Mucosa of rectum (tissue), 2 donors: Measurements from ENCODE around the gene TTC7B.

Source experiments
- H3K27ac ChIP-seq, 2 donors: one replicate each; pipeline ENCODE4 v1.7.0; 2013; ENCODE audit warnings: inconsistent platforms in 2 of 2, low read depth in 2 of 2, low read length in 2 of 2
- H3K27me3 ChIP-seq, 2 donors: one replicate each; pipeline ENCODE4 v1.7.0; 2013; ENCODE audit warnings: low read length in 2 of 2; ENCODE audit not compliant: control insufficient read depth in 2 of 2, insufficient read depth in 2 of 2
- H3K36me3 ChIP-seq, 2 donors: one replicate each; pipeline ENCODE4 v1.7.0; 2013; ENCODE audit warnings: low read length in 2 of 2; ENCODE audit not compliant: control insufficient read depth in 2 of 2, insufficient read depth in 2 of 2
- H3K4me1 ChIP-seq, 2 donors: one replicate each; pipeline ENCODE4 v1.7.0; 2013; ENCODE audit warnings: low read length in 2 of 2, mild to moderate bottlenecking in 1 of 2; ENCODE audit not compliant: control insufficient read depth in 2 of 2, insufficient read depth in 2 of 2
- H3K4me3 ChIP-seq, 2 donors: one replicate each; pipeline ENCODE4 v1.7.0; 2013; ENCODE audit warnings: low read length in 2 of 2
- H3K9ac ChIP-seq, 2 donors: one replicate each; pipeline ENCODE4 v1.7.0; 2013; ENCODE audit warnings: low read length in 2 of 2, low read depth in 1 of 2, mild to moderate bottlenecking in 1 of 2
- H3K9me3 ChIP-seq, 2 donors: one replicate each; pipeline ENCODE4 v1.7.0; 2013; ENCODE audit warnings: low read length in 2 of 2; ENCODE audit not compliant: control insufficient read depth in 2 of 2
- donor health status: healthy.
- donor health status: Normal muscosa, but diverticular disease.

TTC7B gene

GRCh38 chr14:90747909-90748308 lies 68.3 kb downstream of the TTC7B start:
- Histone ChIP-seq H3K27ac (no peak overlapping the region), H3K4me1 (no peaks in the 10 kb centered on the region), H3K4me3 (no peak overlapping the region), H3K9ac (no peak overlapping the region), H3K9me3 (no peaks in the 10 kb centered on the region), H3K27me3 (no peaks in the 10 kb centered on the region), H3K36me3 (no peaks in the 10 kb centered on the region)

GRCh38 chr14:90743826-90744225 lies 72.4 kb downstream of the TTC7B start:
- Histone ChIP-seq H3K36me3 (no peaks in the 10 kb centered on the region), H3K27ac (no peak overlapping the region), H3K9me3 (no peaks in the 10 kb centered on the region), H3K4me1 (no peaks in the 10 kb centered on the region), H3K9ac (no peak overlapping the region), H3K27me3 (no peaks in the 10 kb centered on the region), H3K4me3 (no peak overlapping the region)

GRCh38 chr14:90743425-90743824 lies 72.8 kb downstream of the TTC7B start:
- Histone ChIP-seq H3K4me3 (no peak overlapping the region), H3K36me3 (no peaks in the 10 kb centered on the region), H3K27me3 (no peaks in the 10 kb centered on the region), H3K4me1 (no peaks in the 10 kb centered on the region), H3K9me3 (no peaks in the 10 kb centered on the region), H3K9ac (no peak overlapping the region), H3K27ac (no peak overlapping the region)

GRCh38 chr14:90742729-90743128 lies 73.5 kb downstream of the TTC7B start:
- H3K9ac ChIP-seq, result no peak overlapping the region

GRCh38 chr14:90742252-90742651 lies 74.0 kb downstream of the TTC7B start:
- no peak overlapping the region for H3K27ac ChIP-seq
- H3K4me1 ChIP-seq, result no peaks in the 10 kb centered on the region
- no peaks in the 10 kb centered on the region for H3K9me3 ChIP-seq
- no peaks in the 10 kb centered on the region for H3K27me3 ChIP-seq
- H3K9ac ChIP-seq, result no peak overlapping the region
- no peak overlapping the region for H3K4me3 ChIP-seq
- no peaks in the 10 kb centered on the region for H3K36me3 ChIP-seq

More at GRCh38 chr14:90742729-90743128, 73.5 kb downstream of the TTC7B start:
- Histone ChIP-seq H3K36me3 (no peaks in the 10 kb centered on the region), H3K27ac (no peak overlapping the region), H3K4me3 (no peak overlapping the region), H3K4me1 (no peaks in the 10 kb centered on the region), H3K9me3 (no peaks in the 10 kb centered on the region), H3K27me3 (no peaks in the 10 kb centered on the region)

GRCh38 chr14:90741682-90741946 lies 74.6 kb downstream of the TTC7B start:
- no peaks in the 10 kb centered on the region for H3K9me3 ChIP-seq
- no peaks in the 10 kb centered on the region for H3K4me1 ChIP-seq
- H3K27ac ChIP-seq, result no peak overlapping the region
- no peak overlapping the region for H3K4me3 ChIP-seq
- H3K27me3 ChIP-seq, result no peaks in the 10 kb centered on the region
- no peaks in the 10 kb centered on the region for H3K36me3 ChIP-seq
- H3K9ac ChIP-seq, result no peak overlapping the region

- H3K4me3 ChIP-seq, result no peak overlapping the region
- H3K27ac ChIP-seq, result no peak overlapping the region
- H3K4me1 ChIP-seq, result no peaks in the 10 kb centered on the region
- H3K9ac ChIP-seq, result no peak overlapping the region
- H3K27me3 ChIP-seq, result no peaks in the 10 kb centered on the region
- no peaks in the 10 kb centered on the region for H3K9me3 ChIP-seq
- no peaks in the 10 kb centered on the region for H3K36me3 ChIP-seq
Observed at GRCh38 chr14:90740946-90741681, 75.1 kb downstream of the TTC7B start.

GRCh38 chr14:90740081-90740480 lies 76.1 kb downstream of the TTC7B start:
- Histone ChIP-seq H3K27me3 (no peaks in the 10 kb centered on the region), H3K4me1 (no peaks in the 10 kb centered on the region), H3K27ac (no peak overlapping the region), H3K9me3 (no peaks in the 10 kb centered on the region), H3K4me3 (no peak overlapping the region), H3K9ac (no peak overlapping the region), H3K36me3 (no peaks in the 10 kb centered on the region)

- no peaks in the 10 kb centered on the region for H3K4me1 ChIP-seq
- H3K27me3 ChIP-seq, result no peaks in the 10 kb centered on the region
- no peak overlapping the region for H3K27ac ChIP-seq
- no peaks in the 10 kb centered on the region for H3K9me3 ChIP-seq
- no peak overlapping the region for H3K4me3 ChIP-seq
- H3K36me3 ChIP-seq, result no peaks in the 10 kb centered on the region
- no peak overlapping the region for H3K9ac ChIP-seq
Observed at GRCh38 chr14:90739318-90740068, 76.7 kb downstream of the TTC7B start.

GRCh38 chr14:90733139-90733808 lies 83.0 kb downstream of the TTC7B start:
- H3K4me1 ChIP-seq, result no peaks in the 10 kb centered on the region
- no peak overlapping the region for H3K9ac ChIP-seq
- no peaks in the 10 kb centered on the region for H3K27me3 ChIP-seq
- no peaks in the 10 kb centered on the region for H3K9me3 ChIP-seq
- no peak overlapping the region for H3K27ac ChIP-seq
- H3K36me3 ChIP-seq, result no peaks in the 10 kb centered on the region
- no peak overlapping the region for H3K4me3 ChIP-seq
